Small intestine (tissue), 7 donors: ENCODE measurements around the gene CEMIP. TPM values are rescaled to one million over a fixed set of nuclear protein-coding genes. Genes with fewer than 3 reads are reported as not detected.

Experiments
- DNase-seq, 2 donors: peaks; one replicate each; pipeline versions ENCODE4 v3.0.0 to v3.0.0-alpha.2; 2013
- FAIRE-seq: peaks from 2 replicates; lab custom pipeline; 2012; peaks lifted over from hg19 to GRCh38; lab: Jason Lieb, UNC
- H3K27ac ChIP-seq, 3 donors: one replicate each; pipeline ENCODE4 v1.5.1; 2013; ENCODE audit warnings: low read length in 2 of 3, mild to moderate bottlenecking in 2 of 3, control low read depth in 1 of 3, inconsistent platforms in 1 of 3, low read depth in 1 of 3, moderate library complexity in 1 of 3
- H3K27me3 ChIP-seq, 3 donors: one replicate each; pipeline ENCODE4 v1.6.1; 2013; ENCODE audit warnings: low read length in 3 of 3, inconsistent platforms in 1 of 3; ENCODE audit not compliant: control insufficient read depth in 3 of 3, insufficient read depth in 3 of 3
- H3K36me3 ChIP-seq, 3 donors: one replicate each; pipeline ENCODE4 v1.6.1; 2013; ENCODE audit warnings: low read length in 3 of 3, inconsistent platforms in 1 of 3, low read depth in 1 of 3, mild to moderate bottlenecking in 1 of 3, moderate library complexity in 1 of 3; ENCODE audit not compliant: control insufficient read depth in 3 of 3, insufficient read depth in 2 of 3
- H3K4me1 ChIP-seq, 3 donors: one replicate each; pipeline ENCODE4 v1.6.1; 2013; ENCODE audit warnings: low read length in 2 of 3, inconsistent platforms in 1 of 3, low read depth in 1 of 3, mild to moderate bottlenecking in 1 of 3, moderate library complexity in 1 of 3; ENCODE audit not compliant: control insufficient read depth in 3 of 3, insufficient read depth in 2 of 3
- H3K4me3 ChIP-seq, 3 donors: one replicate each; pipeline ENCODE4 v1.5.1; 2013; ENCODE audit warnings: low read length in 3 of 3, control low read depth in 1 of 3, inconsistent platforms in 1 of 3, low read depth in 1 of 3, mild to moderate bottlenecking in 1 of 3, moderate library complexity in 1 of 3
- H3K9me3 ChIP-seq, 2 donors: one replicate each; pipeline ENCODE4 v1.6.1; 2013; ENCODE audit warnings: low read depth in 1 of 2, low read length in 1 of 2; ENCODE audit not compliant: control insufficient read depth in 2 of 2, insufficient read depth in 1 of 2
- WGBS, 3 donors: extraction: QIAGEN DNeasy Blood & Tissue Kit; methylation state at CpG; one replicate each; pipeline ENCODE4 v1.1.7; 2013; 5-methylcytosine and 5-hydroxymethylcytosine counted together
- polyA plus RNA-seq, 4 donors: library from polyadenylated mRNA; stranded (reverse) in 3 of 4; unstranded in 1 of 4; fragments of 200-250 nt in 3 of 4; fragments of 120-200 nt in 1 of 4; gene quantifications; one replicate each; pipeline versions ENCODE4 v1.2.1 to v1.2.3, GENCODE V29; 2013
- donor health status: healthy with polysubstance abuse.
- donor health status: control.
- donor health status: control.
- donor health status: Bipolar disorder and iron deficiency.
- donor health status: healthy.

Gene CEMIP
- polyA plus RNA-seq, 4 donors: 0.27 to 1.4 (median 0.93) TPM

DNA sequence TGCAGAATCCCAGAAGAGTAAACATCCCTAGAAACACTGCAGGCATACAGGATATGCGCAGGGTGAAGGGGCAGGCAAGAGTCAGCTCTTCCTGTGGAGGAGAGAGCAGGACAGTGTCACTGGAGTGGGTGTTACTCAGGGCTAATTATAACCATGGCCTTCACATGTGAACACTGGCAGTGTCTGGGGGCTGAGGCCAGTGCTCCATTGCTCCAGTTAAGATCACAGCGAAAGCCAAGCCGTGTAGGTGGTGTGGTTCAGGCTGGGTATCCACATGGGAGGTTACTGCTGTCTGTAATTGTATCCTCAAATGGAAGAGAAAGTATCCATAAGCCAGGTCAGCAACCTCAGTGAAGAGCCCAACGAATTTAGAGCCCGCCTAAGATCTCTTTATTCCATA lies 125.8 kb downstream of the CEMIP start:
- Histone ChIP-seq H3K27me3 (no peaks in the 10 kb centered on the region), H3K36me3 (peaks cover 0 to 3% (median 0%) of the 10 kb centered on the region in 3 donors), H3K27ac (no peak overlapping the region), H3K4me3 (no peak overlapping the region), H3K4me1 (no peaks in the 10 kb centered on the region), H3K9me3 (peaks cover 0 to 2% of the 10 kb centered on the region in 2 donors)
- WGBS, 3 donors: 76 to 96% (median 95%) methylated on average over 5 of the region's 5 CpGs
- no peak for DNase-seq
- no peak for FAIRE-seq

DNA sequence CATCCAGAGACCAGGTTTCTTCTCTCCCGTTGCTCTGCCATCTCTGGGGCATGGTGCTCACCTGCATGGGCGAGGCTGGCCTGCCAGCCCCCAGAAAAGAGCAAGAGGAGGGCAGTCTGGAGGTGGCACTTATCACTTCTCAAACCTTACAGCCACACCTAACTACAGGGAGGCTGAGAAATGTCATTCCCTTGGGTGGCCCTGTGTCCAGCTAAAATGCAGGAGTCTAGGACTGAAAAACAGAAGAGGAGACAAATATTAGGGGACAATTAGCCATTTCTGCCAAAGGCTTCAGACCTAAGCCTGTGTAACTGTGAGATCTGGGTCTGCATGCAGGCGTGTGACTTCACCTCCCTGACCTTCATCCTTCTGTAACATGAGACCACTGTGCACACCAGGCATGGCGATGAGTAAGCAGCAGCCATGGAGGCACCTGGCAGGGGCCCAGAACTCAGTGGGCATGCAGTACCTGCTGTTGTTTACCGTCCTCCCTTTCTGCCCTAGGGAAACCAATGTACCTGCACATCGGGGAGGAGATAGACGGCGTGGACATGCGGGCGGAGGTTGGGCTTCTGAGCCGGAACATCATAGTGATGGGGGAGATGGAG lies 127.1 kb downstream of the CEMIP start:
- Histone ChIP-seq H3K27ac (no peak overlapping the region), H3K9me3 (peaks cover 0 to 2% of the 10 kb centered on the region in 2 donors), H3K4me1 (no peaks in the 10 kb centered on the region), H3K36me3 (peaks cover 0 to 5% (median 0%) of the 10 kb centered on the region in 3 donors), H3K4me3 (no peak overlapping the region), H3K27me3 (no peaks in the 10 kb centered on the region)
- DNase-seq: no peak
- WGBS, 3 donors: 91 to 92% (median 92%) methylated on average over 11 of the region's 11 CpGs
- no peak for FAIRE-seq

DNA sequence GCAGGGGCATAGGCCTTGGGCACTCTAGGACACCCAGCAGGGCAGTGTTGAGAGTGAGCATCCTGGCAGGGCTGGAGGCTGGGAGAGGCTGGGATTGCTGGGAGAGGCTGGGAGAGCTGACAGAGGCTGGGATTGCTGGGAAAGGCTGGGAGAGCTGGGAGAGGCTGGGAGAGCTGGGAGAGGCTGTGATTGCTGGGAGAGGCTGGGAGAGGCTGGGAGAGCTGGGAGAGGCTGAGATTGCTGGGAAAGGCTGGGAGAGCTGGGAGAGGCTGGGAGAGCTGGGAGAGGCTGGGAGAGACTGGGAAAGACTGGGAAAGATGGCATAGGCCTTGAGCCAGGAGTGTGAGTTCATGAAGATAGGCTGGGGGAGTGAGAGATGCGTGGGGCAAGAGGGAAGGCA lies 132.7 kb downstream of the CEMIP start:
- Histone ChIP-seq H3K27me3 (no peaks in the 10 kb centered on the region), H3K36me3 (peaks cover 0 to 5% (median 0%) of the 10 kb centered on the region in 3 donors), H3K27ac (no peak overlapping the region), H3K4me3 (no peak overlapping the region), H3K9me3 (peaks cover 0 to 2% of the 10 kb centered on the region in 2 donors), H3K4me1 (no peaks in the 10 kb centered on the region)
- DNase-seq (peak in 1 of 2 donors; percentile 12), FAIRE-seq (no peak)
- WGBS, 3 donors: 88 to 100% (median 89%) methylated on average over 1 of the region's 1 CpG

DNA sequence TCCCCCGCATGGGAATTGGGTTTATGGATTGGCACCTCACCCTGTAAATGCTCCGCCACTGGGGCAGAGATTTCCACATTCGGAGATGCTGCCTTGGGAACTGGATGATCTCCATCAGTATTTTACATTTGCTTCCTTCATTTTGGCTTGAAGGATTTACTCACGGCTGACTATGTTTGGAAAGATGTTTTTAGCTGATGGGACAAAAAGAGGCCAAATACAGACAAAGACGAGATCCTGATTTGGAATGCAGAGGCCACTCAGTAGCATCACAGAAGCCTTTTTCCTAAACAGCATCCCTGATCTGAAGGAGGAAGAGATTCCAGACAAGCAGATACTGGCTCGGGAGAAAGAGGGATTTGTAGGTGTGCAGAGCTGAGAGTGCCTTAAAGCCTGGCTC lies 133.5 kb downstream of the CEMIP start:
- FAIRE-seq: no peak
- WGBS, 3 donors: 86 to 93% (median 92%) methylated on average over 6 of the region's 6 CpGs

DNA sequence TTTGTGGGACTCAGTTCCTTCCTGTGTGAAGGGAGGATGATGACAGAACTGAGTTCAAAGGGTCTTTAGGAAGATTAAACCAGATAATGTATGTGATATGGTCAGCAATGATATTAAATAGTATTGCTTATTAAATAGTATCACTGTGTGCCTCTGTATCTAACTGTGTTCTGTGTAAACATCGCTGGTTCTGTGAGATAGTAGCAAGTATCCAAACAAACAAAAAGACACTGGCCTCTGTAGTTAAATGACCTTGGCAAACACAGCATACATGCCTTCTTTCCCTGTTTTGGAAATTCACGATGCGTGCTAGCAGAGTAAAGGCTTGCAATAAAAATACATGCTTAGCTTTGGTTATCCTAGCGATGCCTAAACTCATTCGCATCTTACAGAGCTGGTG lies 134.4 kb downstream of the CEMIP start:
- no peak for FAIRE-seq

More for the DNA sequence above, 133.5 kb downstream of the CEMIP start:
- Histone ChIP-seq H3K9me3 (peaks cover 0 to 2% of the 10 kb centered on the region in 2 donors), H3K4me3 (no peak overlapping the region), H3K4me1 (no peaks in the 10 kb centered on the region), H3K27me3 (no peaks in the 10 kb centered on the region), H3K27ac (no peak overlapping the region), H3K36me3 (peaks cover 0 to 5% (median 0%) of the 10 kb centered on the region in 3 donors)
- no peak for DNase-seq

DNA sequence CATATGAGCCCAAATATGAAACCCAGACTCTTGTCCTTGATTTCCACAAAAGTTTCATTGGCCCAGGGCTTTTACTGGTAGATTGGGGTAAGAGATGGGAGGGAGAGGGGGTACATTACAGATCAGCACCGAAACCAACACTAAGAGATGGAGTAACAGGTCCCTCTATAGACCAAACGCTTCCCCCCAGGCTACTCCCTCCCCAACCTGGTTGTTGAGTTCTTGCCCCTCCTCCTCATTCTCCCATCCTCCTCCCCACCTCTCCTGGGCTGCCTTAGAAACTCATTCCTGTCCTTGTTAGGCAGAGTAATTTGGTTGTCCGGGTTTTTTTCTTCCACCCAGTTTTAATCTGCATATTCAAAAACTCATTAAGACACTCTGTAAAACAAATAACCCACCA lies 136.3 kb downstream of the CEMIP start:
- no peaks in the 10 kb centered on the region for H3K9me3 ChIP-seq
- 68 to 78% (median 75%) methylated on average over 3 of the region's 3 CpGs for WGBS, 3 donors
- DNase-seq: no peak
- H3K36me3 ChIP-seq: peaks cover 0 to 1% (median 0%) of the 10 kb centered on the region in 3 donors
- no peak for FAIRE-seq
- H3K4me1 ChIP-seq: no peaks in the 10 kb centered on the region
- no peak overlapping the region for H3K4me3 ChIP-seq
- no peak overlapping the region for H3K27ac ChIP-seq
- H3K27me3 ChIP-seq: no peaks in the 10 kb centered on the region

More for the DNA sequence above, 134.4 kb downstream of the CEMIP start:
- WGBS, 3 donors: 91 to 96% (median 95%) methylated on average over 5 of the region's 5 CpGs
- no peak overlapping the region for H3K27ac ChIP-seq
- H3K36me3 ChIP-seq: peaks cover 0 to 5% (median 0%) of the 10 kb centered on the region in 3 donors
- DNase-seq: no peak
- H3K4me1 ChIP-seq: no peaks in the 10 kb centered on the region
- no peak overlapping the region for H3K4me3 ChIP-seq
- peaks cover 0 to 2% of the 10 kb centered on the region in 2 donors for H3K9me3 ChIP-seq
- H3K27me3 ChIP-seq: no peaks in the 10 kb centered on the region

DNA sequence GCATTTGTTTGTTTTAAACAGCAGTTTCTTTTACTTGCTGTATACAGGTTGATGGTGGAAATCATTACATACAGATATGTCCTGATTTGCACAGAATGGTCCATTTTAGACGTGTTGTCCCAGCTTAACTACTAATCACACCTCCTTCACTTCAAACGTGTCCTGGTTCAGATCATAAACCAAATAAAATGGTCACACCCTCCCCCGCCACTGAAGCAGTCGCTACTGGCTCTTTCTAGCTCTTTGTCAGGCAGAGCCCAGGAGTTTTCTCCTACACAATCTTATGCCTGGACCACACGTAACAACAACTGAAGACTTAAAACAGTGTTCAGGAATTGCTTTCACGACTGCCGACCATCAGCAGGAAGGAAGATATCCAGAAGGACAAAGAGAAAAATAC lies 136.9 kb downstream of the CEMIP start:
- Histone ChIP-seq H3K9me3 (no peaks in the 10 kb centered on the region), H3K4me3 (no peak overlapping the region), H3K27ac (no peak overlapping the region), H3K4me1 (no peaks in the 10 kb centered on the region), H3K36me3 (no peaks in the 10 kb centered on the region), H3K27me3 (no peaks in the 10 kb centered on the region)
- DNase-seq (no peak), FAIRE-seq (no peak)
- WGBS, 3 donors: 66 to 73% (median 70%) methylated on average over 7 of the region's 7 CpGs

DNA sequence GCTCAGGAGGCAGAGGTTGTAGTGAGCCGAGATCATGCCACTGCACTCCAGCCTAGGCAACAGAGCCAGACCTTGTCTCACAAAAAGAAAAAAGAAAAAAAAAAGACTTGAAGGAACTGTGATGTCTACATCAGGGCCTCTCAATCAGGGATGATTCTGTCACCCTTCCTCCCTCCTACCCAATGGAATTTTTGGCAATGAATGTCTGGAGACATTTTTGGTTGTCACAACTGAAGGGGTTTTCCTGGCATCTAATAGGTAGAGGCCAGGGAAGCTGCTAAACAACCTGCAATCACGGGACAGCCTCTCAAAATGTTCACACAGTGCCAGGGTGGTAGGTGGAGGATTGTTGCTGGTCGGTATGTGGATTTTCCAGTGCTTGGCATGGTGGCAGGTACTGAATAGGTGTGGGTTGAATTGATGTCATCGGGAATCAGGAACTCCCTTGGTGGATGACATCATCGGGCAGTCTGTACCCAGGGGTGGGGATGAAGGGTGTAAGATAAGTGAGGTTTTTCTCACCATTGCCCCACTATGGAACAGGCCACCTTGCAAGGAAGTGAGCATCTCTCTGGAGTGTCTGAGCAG lies 139.1 kb downstream of the CEMIP start:
- WGBS, 3 donors: 87 to 95% (median 89%) methylated on average over 5 of the region's 5 CpGs

More for the DNA sequence above, 139.1 kb downstream of the CEMIP start:
- DNase-seq: no peak
- no peak for FAIRE-seq
- Histone ChIP-seq H3K9me3 (no peaks in the 10 kb centered on the region), H3K27ac (no peak overlapping the region), H3K27me3 (no peaks in the 10 kb centered on the region), H3K36me3 (peaks cover 0 to 2% (median 0%) of the 10 kb centered on the region in 3 donors), H3K4me3 (no peak overlapping the region), H3K4me1 (no peaks in the 10 kb centered on the region)
